ENCODE results near the gene PCDHA5.

DNA sequence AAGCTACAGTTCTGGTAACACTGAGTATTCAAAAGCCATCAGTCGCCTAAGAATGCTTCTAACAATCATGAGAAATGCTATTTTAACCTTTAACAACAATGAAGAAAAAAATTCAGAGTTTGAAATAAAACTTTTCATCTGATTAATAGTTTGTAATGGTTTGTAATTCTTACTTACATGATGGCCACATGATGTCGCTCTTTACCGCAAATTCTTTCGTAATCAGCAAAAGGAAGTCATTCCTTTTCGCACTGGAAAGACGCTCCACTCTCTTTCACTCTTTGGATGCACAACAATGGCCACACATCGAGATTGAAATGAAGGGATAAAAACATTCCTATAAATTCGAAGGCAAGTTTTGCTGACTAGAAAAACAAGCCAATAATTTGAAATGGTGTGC, 12.6 kb downstream of the PCDHA5 start, which contains the start of gene PCDHA7:
- TF ChIP-seq, protein P1, sequence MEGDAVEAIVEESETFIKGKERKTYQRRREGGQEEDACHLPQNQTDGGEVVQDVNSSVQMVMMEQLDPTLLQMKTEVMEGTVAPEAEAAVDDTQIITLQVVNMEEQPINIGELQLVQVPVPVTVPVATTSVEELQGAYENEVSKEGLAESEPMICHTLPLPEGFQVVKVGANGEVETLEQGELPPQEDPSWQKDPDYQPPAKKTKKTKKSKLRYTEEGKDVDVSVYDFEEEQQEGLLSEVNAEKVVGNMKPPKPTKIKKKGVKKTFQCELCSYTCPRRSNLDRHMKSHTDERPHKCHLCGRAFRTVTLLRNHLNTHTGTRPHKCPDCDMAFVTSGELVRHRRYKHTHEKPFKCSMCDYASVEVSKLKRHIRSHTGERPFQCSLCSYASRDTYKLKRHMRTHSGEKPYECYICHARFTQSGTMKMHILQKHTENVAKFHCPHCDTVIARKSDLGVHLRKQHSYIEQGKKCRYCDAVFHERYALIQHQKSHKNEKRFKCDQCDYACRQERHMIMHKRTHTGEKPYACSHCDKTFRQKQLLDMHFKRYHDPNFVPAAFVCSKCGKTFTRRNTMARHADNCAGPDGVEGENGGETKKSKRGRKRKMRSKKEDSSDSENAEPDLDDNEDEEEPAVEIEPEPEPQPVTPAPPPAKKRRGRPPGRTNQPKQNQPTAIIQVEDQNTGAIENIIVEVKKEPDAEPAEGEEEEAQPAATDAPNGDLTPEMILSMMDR (conservative IDR thresholded peaks at IDR 0.05; ENCODE audit: low read length): peak; percentile 62
- TF ChIP-seq EZH2phosphoT487 (IDR thresholded peaks at IDR 0.05; ENCODE audit: borderline replicate concordance, low read depth, low read length): no peak

All from OCI-LY7 (cell line).